ENCODE results near the gene BARD1. TPM values are rescaled to one million over a fixed set of nuclear protein-coding genes. Genes with fewer than 3 reads are reported as not detected.
"Not testable (repeated sequence)": the region's sequence is repeated elsewhere in the genome, so short reads cannot be mapped to it uniquely, and the experiment has no call there.

The BARD1 gene
- total and polyA plus RNA-seq, 3 donors from 2014 or later, result 10.9 to 25.4 (median 21.6) TPM

DNA sequence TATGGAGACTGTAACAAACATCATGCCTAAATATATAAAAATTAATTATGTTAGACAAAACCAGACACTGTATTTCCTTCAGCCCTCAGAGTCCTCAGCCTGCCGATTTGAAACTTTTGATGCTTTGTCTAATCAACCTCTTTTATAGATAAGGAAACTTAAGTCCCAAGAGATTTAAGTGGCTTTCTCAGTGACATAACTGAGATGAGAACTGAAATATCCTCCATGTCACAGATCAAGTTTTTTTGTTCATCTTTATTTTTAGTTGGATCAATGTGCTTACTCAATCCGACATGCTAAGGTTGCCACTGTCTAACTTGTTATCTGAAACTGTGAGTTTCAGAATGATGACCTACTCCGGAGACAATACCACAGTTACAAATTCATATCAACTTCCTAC is 72.3 kb downstream of the BARD1 start:
- H3K27me3 ChIP-seq, result no peaks in the 10 kb centered on the region
- no peak for DNase-seq
- H3K27ac ChIP-seq, result no peak overlapping the region
- H3K4me3 ChIP-seq, result no peak overlapping the region
- TF ChIP-seq, protein P1, sequence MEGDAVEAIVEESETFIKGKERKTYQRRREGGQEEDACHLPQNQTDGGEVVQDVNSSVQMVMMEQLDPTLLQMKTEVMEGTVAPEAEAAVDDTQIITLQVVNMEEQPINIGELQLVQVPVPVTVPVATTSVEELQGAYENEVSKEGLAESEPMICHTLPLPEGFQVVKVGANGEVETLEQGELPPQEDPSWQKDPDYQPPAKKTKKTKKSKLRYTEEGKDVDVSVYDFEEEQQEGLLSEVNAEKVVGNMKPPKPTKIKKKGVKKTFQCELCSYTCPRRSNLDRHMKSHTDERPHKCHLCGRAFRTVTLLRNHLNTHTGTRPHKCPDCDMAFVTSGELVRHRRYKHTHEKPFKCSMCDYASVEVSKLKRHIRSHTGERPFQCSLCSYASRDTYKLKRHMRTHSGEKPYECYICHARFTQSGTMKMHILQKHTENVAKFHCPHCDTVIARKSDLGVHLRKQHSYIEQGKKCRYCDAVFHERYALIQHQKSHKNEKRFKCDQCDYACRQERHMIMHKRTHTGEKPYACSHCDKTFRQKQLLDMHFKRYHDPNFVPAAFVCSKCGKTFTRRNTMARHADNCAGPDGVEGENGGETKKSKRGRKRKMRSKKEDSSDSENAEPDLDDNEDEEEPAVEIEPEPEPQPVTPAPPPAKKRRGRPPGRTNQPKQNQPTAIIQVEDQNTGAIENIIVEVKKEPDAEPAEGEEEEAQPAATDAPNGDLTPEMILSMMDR (IDR thresholded peaks at IDR 0.05), result no peak
- TF ChIP-seq POLR2A (IDR thresholded peaks at IDR 0.05), result no peak
- intact Hi-C loops (cut with DNase I; ENCODE audit: low total_unique reads), result no loop called here
- WGBS, 2 donors, result 67 to 74% methylated on average over 3 of the region's 3 CpGs
- no peaks in the 10 kb centered on the region for H3K9me3 ChIP-seq
- no peaks in the 10 kb centered on the region for H3K4me1 ChIP-seq
- no peaks in the 10 kb centered on the region for H3K36me3 ChIP-seq (ENCODE audit: low read depth, missing control alignments)

DNA sequence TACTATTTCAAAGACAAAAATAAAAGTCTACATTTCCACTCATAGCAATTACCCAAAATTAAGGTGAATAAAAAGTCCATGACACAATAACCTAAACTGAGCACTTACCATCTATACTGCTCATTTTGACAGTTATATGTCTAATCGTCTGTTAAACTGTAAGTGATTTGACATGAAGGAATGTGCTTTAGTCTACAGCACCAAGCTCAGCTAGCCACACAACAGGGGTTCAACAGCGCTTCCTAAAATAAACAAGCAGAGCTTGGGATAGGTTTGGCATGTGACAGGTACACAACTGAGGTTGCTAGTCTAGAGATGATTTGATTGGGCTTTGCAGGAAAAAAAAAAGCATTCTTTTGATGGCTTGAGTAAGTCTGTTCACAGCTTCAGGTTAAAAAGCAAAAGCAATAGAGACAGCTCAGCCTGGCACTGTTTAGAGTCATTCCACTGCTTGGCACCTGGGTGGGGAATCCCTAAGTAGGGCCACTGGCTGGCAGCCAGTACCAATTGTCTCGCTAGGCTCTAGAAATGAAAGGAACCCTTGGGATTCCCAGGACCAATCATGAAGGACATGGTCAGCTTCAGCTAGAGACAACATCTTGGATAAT is 78.6 kb downstream of the BARD1 start:
- no peak overlapping the region for H3K27ac ChIP-seq
- DNase-seq, result no peak
- intact Hi-C loops (cut with DNase I; ENCODE audit: low total_unique reads), result no loop called here
- TF ChIP-seq POLR2A (IDR thresholded peaks at IDR 0.05), result no peak
- TF ChIP-seq, protein P1 (IDR thresholded peaks at IDR 0.05), result no peak
- 88 to 90% methylated on average over 3 of the region's 3 CpGs for WGBS, 2 donors
- H3K4me1 ChIP-seq, result no peaks in the 10 kb centered on the region
- no peaks in the 10 kb centered on the region for H3K36me3 ChIP-seq (ENCODE audit: low read depth, missing control alignments)
- H3K27me3 ChIP-seq, result no peaks in the 10 kb centered on the region
- no peaks in the 10 kb centered on the region for H3K9me3 ChIP-seq
- H3K4me3 ChIP-seq, result no peak overlapping the region

DNA sequence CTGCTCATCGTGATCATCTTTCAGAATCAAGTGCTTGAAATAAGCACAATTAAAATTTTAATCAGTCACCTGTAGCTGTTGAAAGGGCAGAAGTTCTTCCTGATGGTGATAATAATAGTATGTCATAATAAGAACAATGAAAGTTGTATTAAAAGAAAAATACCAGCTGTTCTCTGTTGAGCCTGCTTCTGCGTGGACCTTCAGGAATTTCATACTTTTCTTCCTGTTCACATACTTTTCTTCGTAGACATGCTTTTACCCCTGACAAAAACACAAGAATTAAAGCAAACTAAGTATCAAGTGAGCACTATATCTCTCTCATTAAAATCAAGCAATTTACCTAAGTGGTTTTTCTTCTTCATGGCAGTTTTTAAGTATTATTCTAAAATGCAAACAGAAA is 79.2 kb downstream of the BARD1 start:
- 82 to 86% methylated on average over 3 of the region's 3 CpGs for WGBS, 2 donors
- Histone ChIP-seq H3K36me3 (ENCODE audit: low read depth, missing control alignments) (no peaks in the 10 kb centered on the region), H3K27ac (no peak overlapping the region), H3K4me3 (no peak overlapping the region), H3K27me3 (no peaks in the 10 kb centered on the region), H3K9me3 (no peaks in the 10 kb centered on the region), H3K4me1 (no peaks in the 10 kb centered on the region)
- DNase-seq, result no peak
- intact Hi-C loops (cut with DNase I; ENCODE audit: low total_unique reads), result no loop called here
- TF ChIP-seq POLR2A (IDR thresholded peaks at IDR 0.05), result no peak
- TF ChIP-seq, protein P1 (IDR thresholded peaks at IDR 0.05), result no peak

DNA sequence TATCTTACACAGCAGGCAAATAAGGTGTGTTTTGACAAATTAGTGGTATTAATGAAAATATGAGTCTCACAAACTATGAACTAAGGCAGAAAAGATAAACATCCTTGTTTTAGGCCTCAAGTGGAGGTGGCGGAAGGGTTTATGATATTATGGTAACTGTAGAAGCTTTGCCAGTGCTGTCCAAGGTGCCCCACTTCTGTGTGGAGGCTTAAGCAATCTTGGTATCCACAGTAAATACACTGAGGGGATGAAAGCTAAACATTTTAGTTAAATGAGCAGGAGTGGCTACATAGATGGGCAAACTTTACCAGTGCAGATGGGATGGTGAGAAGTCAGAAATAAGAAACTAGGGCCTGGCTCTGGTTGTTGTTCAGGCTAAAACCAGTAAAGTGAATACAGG is 84.7 kb downstream of the BARD1 start:
- WGBS, 2 donors, result 96 to 97% methylated on average over 1 of the region's 1 CpG
- H3K9me3 ChIP-seq, result no peaks in the 10 kb centered on the region
- DNase-seq, result no peak
- H3K27me3 ChIP-seq, result no peaks in the 10 kb centered on the region
- H3K27ac ChIP-seq, result no peak overlapping the region
- TF ChIP-seq, protein P1 (IDR thresholded peaks at IDR 0.05), result no peak
- no peak for TF ChIP-seq POLR2A (IDR thresholded peaks at IDR 0.05)
- no peak overlapping the region for H3K4me3 ChIP-seq
- no peaks in the 10 kb centered on the region for H3K4me1 ChIP-seq
- intact Hi-C loops (cut with DNase I; ENCODE audit: low total_unique reads), result no loop called here
- H3K36me3 ChIP-seq (ENCODE audit: low read depth, missing control alignments), result no peaks in the 10 kb centered on the region

DNA sequence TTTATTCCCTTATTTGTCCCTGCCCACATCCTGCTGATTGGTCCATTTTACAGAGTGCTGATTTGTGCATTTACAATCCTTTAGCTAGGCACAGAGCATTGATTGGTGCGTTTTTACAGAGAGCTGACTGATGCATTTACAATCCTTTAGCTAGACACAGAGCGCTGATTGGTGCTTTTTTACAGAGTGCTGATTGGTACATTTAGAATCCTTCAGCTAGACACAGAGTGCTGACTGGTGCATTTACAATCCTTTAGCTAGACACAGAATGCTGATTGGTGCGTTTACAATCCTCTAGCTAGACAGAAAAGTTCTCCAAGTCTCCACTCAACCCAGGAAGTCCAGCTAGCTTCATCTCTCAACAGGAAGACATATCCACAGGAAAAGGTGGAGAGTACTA is 91.6 kb downstream of the BARD1 start:
- H3K36me3 ChIP-seq (ENCODE audit: low read depth, missing control alignments); H3K4me3 ChIP-seq; H3K27me3 ChIP-seq; intact Hi-C loops (cut with DNase I; ENCODE audit: low total_unique reads); H3K27ac ChIP-seq; H3K4me1 ChIP-seq; H3K9me3 ChIP-seq; DNase-seq: not testable (repeated sequence)
- 94 to 96% methylated on average over 3 of the region's 3 CpGs for WGBS, 2 donors

Measured in testis (tissue), 3 donors.